Mesendoderm (in vitro differentiated cells): ENCODE data around the gene SYCN.

Experiments used
- DNase-seq: peaks from one replicate; pipeline ENCODE4 v3.0.0; 2013
- H2AK5ac ChIP-seq: 2 replicates; pipeline ENCODE4 v1.6.1; 2013; ENCODE audit warnings: low read length, inconsistent platforms
- H2BK120ac ChIP-seq: 2 replicates; pipeline ENCODE4 v1.6.1; 2013; ENCODE audit warnings: low read depth, mild to moderate bottlenecking, low read length, moderate library complexity, mixed read lengths
- H2BK15ac ChIP-seq: replicated peaks from 2 replicates; pipeline ENCODE4 v1.6.1; 2013; ENCODE audit warnings: low read depth, mild to moderate bottlenecking, moderate library complexity
- H2BK5ac ChIP-seq: 2 replicates; pipeline ENCODE4 v1.6.1; 2013; ENCODE audit warnings: low read length, inconsistent platforms
- H3K18ac ChIP-seq: 2 replicates; pipeline ENCODE4 v1.6.1; 2013; ENCODE audit warnings: mild to moderate bottlenecking, low read length, mixed read lengths
- H3K23ac ChIP-seq: one replicate; pipeline ENCODE4 v1.6.1; 2013; ENCODE audit warnings: low read length
- H3K27ac ChIP-seq: 2 replicates; pipeline ENCODE4 v1.5.1; 2013; ENCODE audit warnings: low read depth, mild to moderate bottlenecking, inconsistent platforms, low read length, moderate library complexity
- H3K27me3 ChIP-seq: 2 replicates; pipeline ENCODE4 v1.6.1; 2013; ENCODE audit warnings: low read length, control low read depth, mild to moderate bottlenecking, inconsistent platforms; ENCODE audit not compliant: insufficient read depth, poor library complexity
- H3K36me3 ChIP-seq: 2 replicates; pipeline ENCODE4 v1.6.1; 2013; ENCODE audit warnings: low read length, inconsistent platforms; ENCODE audit not compliant: control insufficient read depth, insufficient read depth
- H3K4ac ChIP-seq: one replicate; pipeline ENCODE4 v1.6.1; 2013; ENCODE audit warnings: low read depth, mild to moderate bottlenecking, low read length, moderate library complexity
- H3K4me1 ChIP-seq: 2 replicates; pipeline ENCODE4 v1.6.1; 2013; ENCODE audit warnings: low read depth, low read length, inconsistent platforms; ENCODE audit not compliant: control insufficient read depth
- H3K4me2 ChIP-seq: 2 replicates; pipeline ENCODE4 v1.6.1; 2013; ENCODE audit warnings: low read length
- H3K4me3 ChIP-seq: 2 replicates; pipeline ENCODE4 v1.5.1; 2013; ENCODE audit warnings: mild to moderate bottlenecking, low read length
- H3K56ac ChIP-seq: one replicate; pipeline ENCODE4 v1.6.1; 2013; ENCODE audit warnings: low read length
- H3K79me1 ChIP-seq: 2 replicates; pipeline ENCODE4 v1.6.1; 2013; ENCODE audit warnings: low read length, inconsistent platforms
- H3K79me2 ChIP-seq: 2 replicates; pipeline ENCODE4 v1.6.1; 2013; ENCODE audit warnings: mild to moderate bottlenecking, low read length; ENCODE audit not compliant: control insufficient read depth, insufficient read depth
- H3K9ac ChIP-seq: 2 replicates; pipeline ENCODE4 v1.6.1; 2013; ENCODE audit warnings: low read length, inconsistent platforms
- H4K5ac ChIP-seq: one replicate; pipeline ENCODE4 v1.6.1; 2013; ENCODE audit warnings: low read length
- H4K8ac ChIP-seq: one replicate; pipeline ENCODE4 v1.6.1; 2013; ENCODE audit warnings: low read depth, mild to moderate bottlenecking, control low read depth, low read length, moderate library complexity
- WGBS: extraction: QIAGEN DNeasy Blood & Tissue Kit; methylation state at CpG from one replicate; pipeline ENCODE4 v1.1.7; 2013; ENCODE audit warnings: low lambda C conversion rate, missing lambda C conversion rate; ENCODE audit not compliant: insufficient coverage; ENCODE audit errors: extremely low coverage; 5-methylcytosine and 5-hydroxymethylcytosine counted together

SYCN gene

DNA sequence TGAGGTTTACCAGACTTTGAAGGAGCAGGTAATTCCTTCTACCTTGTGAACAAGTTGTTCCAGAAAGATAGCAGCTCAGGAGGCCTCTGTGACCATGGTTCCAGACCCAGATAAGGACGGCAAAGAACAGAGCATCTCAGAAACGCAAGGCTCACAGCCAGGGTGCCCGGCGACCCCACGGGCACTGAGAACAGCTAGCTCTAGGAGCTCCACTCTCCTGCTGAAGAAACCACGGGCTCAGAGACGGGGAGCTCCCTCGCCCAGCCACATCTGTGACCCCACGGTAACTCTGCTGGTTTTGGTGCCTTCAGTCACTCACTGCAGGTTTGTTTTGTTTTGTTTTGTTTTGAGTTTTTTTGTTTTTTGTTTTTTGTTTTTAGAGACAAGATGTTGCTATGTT lies 23.3 kb downstream of the SYCN start:
- no peak overlapping the region for H3K56ac ChIP-seq
- H3K23ac ChIP-seq, result no peak overlapping the region
- H2AK5ac ChIP-seq, result no peak overlapping the region
- no peak overlapping the region for H3K9ac ChIP-seq
- H2BK15ac ChIP-seq, result no peak overlapping the region
- no peak overlapping the region for H3K4me2 ChIP-seq
- H3K4me3 ChIP-seq, result no peak overlapping the region
- H3K36me3 ChIP-seq, result no peaks in the 10 kb centered on the region
- no peak for DNase-seq
- WGBS, result no CpG with 5 or more reads among the region's 9 CpGs
- H3K79me2 ChIP-seq, result no peaks in the 10 kb centered on the region
- H3K27me3 ChIP-seq, result no peaks in the 10 kb centered on the region
- no peak overlapping the region for H3K27ac ChIP-seq
- no peak overlapping the region for H2BK120ac ChIP-seq
- H4K5ac ChIP-seq, result no peak overlapping the region
- H3K4me1 ChIP-seq, result no peaks in the 10 kb centered on the region
- H3K18ac ChIP-seq, result no peak overlapping the region
- H3K79me1 ChIP-seq, result no peaks in the 10 kb centered on the region
- H3K4ac ChIP-seq, result no peak overlapping the region
- H4K8ac ChIP-seq, result no peak overlapping the region
- no peak overlapping the region for H2BK5ac ChIP-seq

DNA sequence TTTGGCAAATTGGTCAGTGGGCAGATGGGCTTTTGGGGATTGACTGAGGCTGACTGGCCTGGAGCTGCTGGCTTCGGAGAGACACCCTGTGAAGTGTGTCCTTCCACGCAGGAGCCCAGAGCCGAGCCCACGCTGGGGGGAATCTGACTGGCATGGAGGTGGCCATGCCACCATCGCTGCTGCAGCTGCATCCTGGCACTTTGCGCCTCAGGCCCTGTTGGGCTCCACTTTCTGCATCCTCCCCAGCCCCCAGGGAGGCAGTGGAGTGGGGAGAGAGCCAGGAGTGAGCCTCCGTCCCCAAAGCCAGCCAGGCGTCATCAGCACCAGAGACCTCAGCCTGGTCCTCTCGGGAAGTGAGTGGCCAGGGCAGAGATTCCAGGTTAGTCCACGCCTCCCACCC lies 24.3 kb downstream of the SYCN start:
- no peak overlapping the region for H3K18ac ChIP-seq
- no peaks in the 10 kb centered on the region for H3K36me3 ChIP-seq
- H3K23ac ChIP-seq, result no peak overlapping the region
- H2BK15ac ChIP-seq, result no peak overlapping the region
- no peaks in the 10 kb centered on the region for H3K79me1 ChIP-seq
- H3K56ac ChIP-seq, result no peak overlapping the region
- no peak overlapping the region for H4K8ac ChIP-seq
- no CpG with 5 or more reads among the region's 10 CpGs for WGBS
- H3K27me3 ChIP-seq, result no peaks in the 10 kb centered on the region
- no peak overlapping the region for H3K4me3 ChIP-seq
- no peaks in the 10 kb centered on the region for H3K79me2 ChIP-seq
- H3K4me1 ChIP-seq, result no peaks in the 10 kb centered on the region
- no peak overlapping the region for H3K4ac ChIP-seq
- DNase-seq, result no peak
- no peak overlapping the region for H3K4me2 ChIP-seq
- no peak overlapping the region for H3K27ac ChIP-seq
- H2BK120ac ChIP-seq, result no peak overlapping the region
- H3K9ac ChIP-seq, result no peak overlapping the region
- no peak overlapping the region for H4K5ac ChIP-seq
- no peak overlapping the region for H2AK5ac ChIP-seq
- no peak overlapping the region for H2BK5ac ChIP-seq

DNA sequence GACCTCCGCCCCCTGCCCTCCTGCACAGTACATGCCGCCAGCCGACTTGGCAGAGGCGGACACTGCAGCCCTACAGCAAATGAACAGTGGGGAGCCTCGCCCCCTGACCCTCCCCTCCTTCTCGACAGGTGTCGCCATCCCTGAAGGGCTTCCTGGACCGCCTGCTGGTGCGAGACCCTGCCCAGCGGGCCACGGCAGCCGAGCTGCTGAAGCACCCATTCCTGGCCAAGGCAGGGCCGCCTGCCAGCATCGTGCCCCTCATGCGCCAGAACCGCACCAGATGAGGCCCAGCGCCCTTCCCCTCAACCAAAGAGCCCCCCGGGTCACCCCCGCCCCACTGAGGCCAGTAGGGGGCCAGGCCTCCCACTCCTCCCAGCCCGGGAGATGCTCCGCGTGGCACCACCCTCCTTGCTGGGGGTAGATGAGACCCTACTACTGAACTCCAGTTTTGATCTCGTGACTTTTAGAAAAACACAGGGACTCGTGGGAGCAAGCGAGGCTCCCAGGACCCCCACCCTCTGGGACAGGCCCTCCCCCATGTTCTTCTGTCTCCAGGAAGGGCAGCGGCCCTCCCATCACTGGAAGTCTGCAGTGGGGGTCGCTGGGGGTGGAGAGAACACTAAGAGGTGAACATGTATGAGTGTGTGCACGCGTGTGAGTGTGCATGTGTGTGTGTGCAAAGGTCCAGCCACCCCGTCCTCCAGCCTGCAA lies 25.6 kb downstream of the SYCN start:
- H3K56ac ChIP-seq, result no peak overlapping the region
- no peaks in the 10 kb centered on the region for H3K27me3 ChIP-seq
- no peak overlapping the region for H2BK15ac ChIP-seq
- no peak overlapping the region for H2BK120ac ChIP-seq
- no peak overlapping the region for H3K23ac ChIP-seq
- H2AK5ac ChIP-seq, result no peak overlapping the region
- WGBS, result no CpG with 5 or more reads among the region's 30 CpGs
- no peak overlapping the region for H3K27ac ChIP-seq
- H3K9ac ChIP-seq, result no peak overlapping the region
- no peak overlapping the region for H4K5ac ChIP-seq
- no peak for DNase-seq
- no peak overlapping the region for H3K18ac ChIP-seq
- no peak overlapping the region for H4K8ac ChIP-seq
- no peak overlapping the region for H3K4ac ChIP-seq
- H2BK5ac ChIP-seq, result no peak overlapping the region
- H3K79me1 ChIP-seq, result no peaks in the 10 kb centered on the region
- H3K4me1 ChIP-seq, result no peaks in the 10 kb centered on the region
- no peaks in the 10 kb centered on the region for H3K79me2 ChIP-seq
- H3K4me3 ChIP-seq, result no peak overlapping the region
- no peaks in the 10 kb centered on the region for H3K36me3 ChIP-seq
- no peak overlapping the region for H3K4me2 ChIP-seq

DNA sequence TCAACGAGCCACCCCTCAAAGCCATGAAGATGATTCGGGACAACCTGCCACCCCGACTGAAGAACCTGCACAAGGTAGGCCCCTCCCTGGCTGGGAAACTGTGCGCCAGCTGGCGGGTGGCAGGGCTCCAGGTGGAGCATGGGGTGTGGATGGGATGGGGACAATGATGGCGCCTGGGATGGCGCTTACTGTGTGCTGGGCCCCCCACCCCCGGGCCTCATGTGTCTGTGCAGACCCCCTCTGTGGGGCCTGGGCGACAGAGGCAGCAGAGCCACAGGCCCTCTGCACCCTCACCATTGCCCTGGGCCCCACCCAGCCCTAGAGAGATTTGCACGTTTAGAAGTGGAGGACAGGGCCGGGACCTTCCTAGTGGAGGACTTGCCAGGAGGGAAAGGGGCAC lies 26.3 kb downstream of the SYCN start:
- Histone ChIP-seq H3K27ac (no peak overlapping the region), H3K27me3 (no peaks in the 10 kb centered on the region), H3K4me2 (no peak overlapping the region), H2BK15ac (no peak overlapping the region), H2BK5ac (no peak overlapping the region), H3K79me1 (no peaks in the 10 kb centered on the region), H3K9ac (no peak overlapping the region), H4K8ac (no peak overlapping the region), H4K5ac (no peak overlapping the region), H3K23ac (no peak overlapping the region), H3K4me3 (no peak overlapping the region), H3K36me3 (no peaks in the 10 kb centered on the region), H3K18ac (no peak overlapping the region), H3K4ac (no peak overlapping the region), H3K4me1 (no peaks in the 10 kb centered on the region), H2BK120ac (no peak overlapping the region), H3K56ac (no peak overlapping the region), H2AK5ac (no peak overlapping the region), H3K79me2 (no peaks in the 10 kb centered on the region)
- no peak for DNase-seq
- WGBS, result no CpG with 5 or more reads among the region's 11 CpGs

DNA sequence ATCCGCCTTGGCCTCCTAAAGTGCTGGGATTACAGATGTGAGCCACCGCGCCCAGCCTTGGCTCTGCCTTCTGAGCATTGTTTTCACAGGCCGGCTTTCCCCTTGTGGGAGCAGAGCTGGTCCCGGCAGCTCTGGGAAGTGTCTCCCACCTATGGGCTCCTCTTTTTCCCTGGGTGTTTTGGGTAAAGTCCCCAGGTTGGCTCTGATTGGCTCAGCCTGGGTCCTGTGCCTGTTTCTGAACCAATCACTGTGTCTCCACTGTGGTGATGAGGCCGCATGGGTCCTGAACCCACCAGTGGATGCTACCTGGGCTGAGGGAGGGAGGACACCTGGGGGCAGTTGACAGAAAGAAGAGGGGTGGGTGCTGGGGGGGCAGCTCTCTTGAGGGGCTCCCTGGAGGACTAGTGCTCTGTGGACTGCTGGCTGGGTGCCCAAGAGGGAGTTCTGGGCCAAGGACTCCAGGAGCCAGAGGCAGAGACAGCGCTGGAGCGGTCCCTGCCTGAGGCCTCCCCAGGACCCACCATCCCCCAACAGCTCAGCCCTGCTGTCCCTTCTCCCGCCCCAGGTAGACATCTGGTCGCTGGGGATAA lies 26.9 kb downstream of the SYCN start:
- no peak for DNase-seq
- Histone ChIP-seq H3K36me3 (no peaks in the 10 kb centered on the region), H2AK5ac (no peak overlapping the region), H2BK15ac (no peak overlapping the region), H2BK5ac (no peak overlapping the region), H3K4me2 (no peak overlapping the region), H3K79me2 (no peaks in the 10 kb centered on the region), H3K18ac (no peak overlapping the region), H4K8ac (no peak overlapping the region), H3K79me1 (no peaks in the 10 kb centered on the region), H3K27ac (no peak overlapping the region), H3K9ac (no peak overlapping the region), H3K4me1 (no peaks in the 10 kb centered on the region), H3K4ac (no peak overlapping the region), H2BK120ac (no peak overlapping the region), H3K23ac (no peak overlapping the region), H3K4me3 (no peak overlapping the region), H3K27me3 (no peaks in the 10 kb centered on the region), H3K56ac (no peak overlapping the region), H4K5ac (no peak overlapping the region)
- WGBS, result no CpG with 5 or more reads among the region's 10 CpGs

DNA sequence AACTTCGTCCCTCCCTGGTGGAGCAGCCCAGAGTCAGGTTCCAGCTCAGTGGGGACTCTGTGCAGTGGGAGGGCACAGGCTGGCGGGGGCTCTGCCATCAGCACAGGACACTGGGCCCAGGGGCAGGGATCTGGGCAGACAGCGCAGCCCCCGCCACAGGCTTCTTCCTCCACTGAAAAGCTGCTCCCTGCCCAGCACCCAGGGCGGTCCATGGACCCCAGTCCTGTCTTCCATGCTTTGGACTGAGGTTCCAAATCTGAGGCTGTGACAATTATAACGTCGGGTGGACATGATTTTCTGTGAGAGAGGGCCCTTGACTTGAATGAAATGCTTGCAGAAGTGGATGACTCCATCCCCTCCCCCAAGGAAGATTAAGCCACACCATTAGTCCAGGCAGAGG lies 28.5 kb downstream of the SYCN start:
- Histone ChIP-seq H3K36me3 (no peaks in the 10 kb centered on the region), H3K18ac (no peak overlapping the region), H3K4me3 (no peak overlapping the region), H3K9ac (no peak overlapping the region), H3K4me2 (no peak overlapping the region), H4K8ac (no peak overlapping the region), H2BK120ac (no peak overlapping the region), H4K5ac (no peak overlapping the region), H2BK5ac (no peak overlapping the region), H3K79me1 (no peaks in the 10 kb centered on the region), H3K4me1 (no peaks in the 10 kb centered on the region), H3K23ac (no peak overlapping the region), H3K27ac (no peak overlapping the region), H3K79me2 (no peaks in the 10 kb centered on the region), H2BK15ac (no peak overlapping the region), H2AK5ac (no peak overlapping the region), H3K56ac (no peak overlapping the region), H3K4ac (no peak overlapping the region), H3K27me3 (no peaks in the 10 kb centered on the region)
- DNase-seq, result no peak
- WGBS, result no CpG with 5 or more reads among the region's 7 CpGs
